GM12892 (cell line): Measurements from ENCODE around the gene KIAA0513.

Experiments used
- POLR2A ChIP-seq: IDR thresholded peaks from 2 replicates; pipeline ENCODE4 v1.6.1; 2011; ENCODE audit warnings: low read depth, low read length, control low read depth
- TAF1 ChIP-seq: IDR thresholded peaks from 2 replicates; pipeline ENCODE4 v1.6.1; 2011; ENCODE audit warnings: low read depth, mild to moderate bottlenecking, control low read depth, low read length, borderline replicate concordance

DNA sequence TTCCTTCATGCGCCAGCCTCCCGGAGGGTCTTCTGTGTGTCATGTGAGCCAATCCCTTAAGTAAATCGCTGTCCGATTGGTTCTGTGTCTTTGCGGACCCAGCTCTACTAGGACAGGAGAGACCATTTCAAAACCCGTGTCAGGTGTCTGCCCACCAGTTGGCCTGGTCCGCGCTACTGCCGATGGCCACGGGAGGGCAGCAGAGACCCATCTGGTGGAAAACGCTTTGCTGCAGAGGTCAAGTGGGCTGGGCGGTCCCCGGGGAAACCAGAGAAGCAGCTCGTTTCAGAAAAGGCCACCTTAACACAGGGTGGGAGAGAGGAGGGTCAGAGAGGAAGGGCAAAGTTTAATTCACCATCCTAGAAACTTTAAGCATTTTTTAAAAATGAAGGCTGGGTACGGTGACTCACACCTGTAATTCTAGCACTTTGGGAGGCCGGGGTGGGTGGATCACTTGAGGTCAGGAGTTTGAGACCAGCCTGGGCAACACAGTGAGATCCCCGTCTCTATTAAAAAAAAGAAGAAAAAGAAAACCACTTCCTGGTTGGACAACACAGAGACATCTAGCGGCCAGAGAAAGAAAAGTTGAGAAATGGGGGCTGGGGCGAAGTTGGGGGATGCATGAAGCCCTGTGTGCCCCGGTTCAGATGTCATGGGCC, 87.4 kb downstream of the KIAA0513 start:
- TF ChIP-seq POLR2A (no peak), TAF1 (no peak)
